GM13976 (cell line): ENCODE data around the gene IER5L.

Experiments
- DNase-seq: peaks from one replicate; pipeline ENCODE4 v3.0.0; 2012; ENCODE audit warnings: low spot score
- in situ Hi-C: fragments of 300-500 bp; cut with MboI; formaldehyde crosslinking; loops from one replicate; pipeline ENCODE4 v1.12.0; 2022; ENCODE audit warnings: low sequenced_read_pairs, mixed read lengths, inconsistent platforms; ENCODE audit not compliant: unreplicated experiment
- TF ChIP-seq, protein P1 (sequence below): IDR thresholded peaks from 2 replicates; pipeline ENCODE4 v1.5.1; 2012; ENCODE audit warnings: borderline replicate concordance, mild to moderate bottlenecking; ENCODE audit not compliant: insufficient read depth; ENCODE audit errors: extremely low read depth, missing control alignments, control extremely low read depth

IER5L gene

GRCh38 chr9:129184219-129184524 lies 6.1 kb upstream of the IER5L start:
- in situ Hi-C loops, result no loop called here
- no peak for DNase-seq
- TF ChIP-seq, protein P1, sequence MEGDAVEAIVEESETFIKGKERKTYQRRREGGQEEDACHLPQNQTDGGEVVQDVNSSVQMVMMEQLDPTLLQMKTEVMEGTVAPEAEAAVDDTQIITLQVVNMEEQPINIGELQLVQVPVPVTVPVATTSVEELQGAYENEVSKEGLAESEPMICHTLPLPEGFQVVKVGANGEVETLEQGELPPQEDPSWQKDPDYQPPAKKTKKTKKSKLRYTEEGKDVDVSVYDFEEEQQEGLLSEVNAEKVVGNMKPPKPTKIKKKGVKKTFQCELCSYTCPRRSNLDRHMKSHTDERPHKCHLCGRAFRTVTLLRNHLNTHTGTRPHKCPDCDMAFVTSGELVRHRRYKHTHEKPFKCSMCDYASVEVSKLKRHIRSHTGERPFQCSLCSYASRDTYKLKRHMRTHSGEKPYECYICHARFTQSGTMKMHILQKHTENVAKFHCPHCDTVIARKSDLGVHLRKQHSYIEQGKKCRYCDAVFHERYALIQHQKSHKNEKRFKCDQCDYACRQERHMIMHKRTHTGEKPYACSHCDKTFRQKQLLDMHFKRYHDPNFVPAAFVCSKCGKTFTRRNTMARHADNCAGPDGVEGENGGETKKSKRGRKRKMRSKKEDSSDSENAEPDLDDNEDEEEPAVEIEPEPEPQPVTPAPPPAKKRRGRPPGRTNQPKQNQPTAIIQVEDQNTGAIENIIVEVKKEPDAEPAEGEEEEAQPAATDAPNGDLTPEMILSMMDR, result no peak

DNA sequence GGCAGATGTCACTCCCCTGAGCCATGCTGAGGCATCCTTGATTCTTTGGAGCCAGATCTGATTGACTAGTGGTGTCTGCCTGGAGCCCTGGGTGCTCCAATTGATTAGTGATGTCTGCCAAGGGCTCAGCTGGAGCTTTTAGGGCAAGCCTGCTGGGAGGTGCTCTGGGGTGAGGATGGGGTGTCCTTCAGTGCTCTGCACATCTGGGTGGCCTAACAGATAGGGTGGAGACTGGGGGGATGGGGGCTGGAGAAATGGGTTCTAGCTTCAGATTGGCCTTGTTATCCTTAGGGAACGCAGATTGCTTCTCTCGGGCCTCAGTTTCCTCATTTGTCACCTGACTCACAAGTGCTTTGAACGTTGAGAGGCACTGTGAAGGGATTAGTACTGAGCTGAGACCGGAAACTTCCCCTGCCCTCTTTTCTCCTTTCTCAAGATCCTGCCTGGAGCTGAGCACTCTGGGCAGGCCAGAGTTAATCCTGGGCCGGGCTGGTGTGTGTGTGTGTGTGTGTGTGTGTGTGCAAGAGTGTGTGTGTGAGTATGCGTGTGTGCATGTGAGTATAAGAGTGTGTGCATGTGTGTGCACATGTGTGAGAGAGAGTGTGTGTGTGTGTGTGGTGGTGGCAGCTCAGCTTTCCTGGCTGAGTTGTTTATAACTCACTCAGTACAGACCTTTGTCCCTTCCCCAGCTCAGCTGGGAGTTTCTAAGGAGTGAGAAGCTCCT lies 5.6 kb upstream of the IER5L start:
- TF ChIP-seq, protein P1, result no peak
- in situ Hi-C loops, result no loop called here
- no peak for DNase-seq

- TF ChIP-seq, protein P1, result peak; percentile 15
- DNase-seq, result no peak
- in situ Hi-C loops, result no loop called here
These were observed 4.8 kb upstream of the IER5L start for GRCh38 chr9:129182625-129183494.

DNA sequence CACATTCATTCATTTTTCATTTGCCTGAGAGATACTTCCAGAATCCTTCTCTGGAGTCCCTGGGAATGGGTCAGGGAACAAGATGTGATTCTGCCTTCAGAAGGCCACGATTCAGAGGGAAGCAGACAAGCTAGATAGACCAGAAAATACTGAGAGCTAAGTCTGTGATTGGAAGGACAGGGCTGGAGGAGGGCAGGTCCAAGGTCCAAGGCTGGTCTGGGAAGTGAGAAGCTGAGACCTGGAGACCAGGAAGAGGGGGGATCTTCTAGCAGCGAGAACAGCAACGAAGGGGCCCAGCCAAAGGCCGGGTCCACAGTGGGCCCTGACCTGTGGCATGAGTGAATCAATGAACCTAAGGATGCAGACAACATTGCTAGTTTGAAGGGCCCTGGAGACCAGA lies 4.1 kb upstream of the IER5L start:
- DNase-seq, result no peak
- in situ Hi-C loops, result no loop called here
- TF ChIP-seq, protein P1, result no peak

- TF ChIP-seq, protein P1, result no peak
- in situ Hi-C loops, result no loop called here
These were observed 3.2 kb upstream of the IER5L start for GRCh38 chr9:129181246-129181645.

GRCh38 chr9:129178568-129179382 lies 714 bp upstream of the IER5L start:
- TF ChIP-seq, protein P1, result no peak
- DNase-seq, result no peak
- in situ Hi-C loops, result no loop called here

More at GRCh38 chr9:129181246-129181645, 3.2 kb upstream of the IER5L start:
- DNase-seq, result no peak
